Transverse colon (tissue), 4 donors: ENCODE results near the gene SLC29A1. TPM values are rescaled to one million over a fixed set of nuclear protein-coding genes. Genes with fewer than 3 reads are reported as not detected.

Experiments used
- DNase-seq: peaks from one replicate; pipeline ENCODE4 v3.0.0-alpha.2; 2019
- H3K27ac ChIP-seq, 4 donors: fragments of 200-600 bp; sonication (generic); 2 replicates each; pipeline ENCODE4 v1.5.1; 2016 to 2018; ENCODE audit warnings: inconsistent platforms in 4 of 4
- H3K27me3 ChIP-seq: fragments of 200-600 bp; sonication (generic); 2 replicates; pipeline ENCODE4 v1.5.1; 2017; ENCODE audit warnings: inconsistent platforms
- H3K36me3 ChIP-seq, 4 donors: fragments of 200-600 bp; sonication (generic); 2 replicates each; pipeline ENCODE4 v1.5.1; 2017 to 2019; ENCODE audit warnings: inconsistent platforms in 4 of 4
- H3K4me1 ChIP-seq, 4 donors: fragments of 200-600 bp; sonication (generic); 2 replicates each; pipeline ENCODE4 v1.5.1; 2017 to 2020; ENCODE audit warnings: inconsistent platforms in 4 of 4
- H3K4me3 ChIP-seq, 4 donors: fragments of 200-600 bp; sonication (generic); 1 replicate in 1 of 4; 2 replicates in 3 of 4; pipeline versions ENCODE4 v1.5.1 to v1.6.1; 2017 to 2019; ENCODE audit warnings: inconsistent platforms in 4 of 4
- H3K9me3 ChIP-seq, 2 donors: fragments of 200-600 bp; sonication (generic); 2 replicates each; pipeline ENCODE4 v1.5.1; 2017 to 2019; ENCODE audit warnings: inconsistent platforms in 2 of 2
- CTCF ChIP-seq, 5 experiments: fragments of 200-600 bp in 3 of 5; fragments of 450-650 bp in 2 of 5; sonication (generic) in 3 of 5; IDR thresholded peaks; 1 replicate in 2 of 5; 2 replicates in 3 of 5; pipeline ENCODE4 v1.5.1; 2016 to 2017; ENCODE audit warnings: antibody characterized with exemption in 5 of 5, inconsistent platforms in 3 of 5, mild to moderate bottlenecking in 2 of 5, moderate library complexity in 1 of 5
- EP300 ChIP-seq: sonication (generic); formaldehyde crosslinking; IDR thresholded peaks from one replicate; pipeline ENCODE4 v1.6.1; 2017; ENCODE audit warnings: antibody characterized with exemption, low read depth
- POLR2A ChIP-seq: fragments of 450-650 bp; IDR thresholded peaks from one replicate; pipeline ENCODE4 v1.6.1; 2016; ENCODE audit warnings: antibody characterized with exemption, mild to moderate bottlenecking, moderate library complexity
- POLR2AphosphoS5 ChIP-seq, 3 donors: sonication (generic); formaldehyde crosslinking; IDR thresholded peaks; one replicate each; pipeline ENCODE4 v1.6.1; 2016; ENCODE audit warnings: antibody characterized with exemption in 3 of 3
- WGBS, 2 donors: methylation state at CpG; one replicate each; pipeline ENCODE4 v1.1.5; 2018; ENCODE audit warnings: low coverage in 1 of 2; 5-methylcytosine and 5-hydroxymethylcytosine counted together
- in situ Hi-C, 4 donors: fragments of 200-750 bp; cut with MboI; loops; one replicate each; pipeline versions ENCODE4 v1.15.0 to v1.15.1; 2017; ENCODE audit warnings: low sequenced_read_pairs in 3 of 4, low pct_ligation_motif_present in 1 of 4, low pct_unique_long_range_greater_than_20kb in 1 of 4
- intact Hi-C: fragments of 100-400 bp; cut with DNase I; formaldehyde crosslinking; loops from one replicate; pipeline ENCODE4 v1.15.1; 2023; ENCODE audit warnings: low total_unique reads
- total RNA-seq, 4 donors: library from RNA; depleted of rRNA; stranded (reverse); fragments of >200 nt; gene quantifications; one replicate each; pipeline ENCODE4 v1.1.0, GENCODE V29; 2016

Gene SLC29A1
- total RNA-seq, 4 donors from 2014 or later: 25.1 to 45.2 (median 35.6) TPM

DNA sequence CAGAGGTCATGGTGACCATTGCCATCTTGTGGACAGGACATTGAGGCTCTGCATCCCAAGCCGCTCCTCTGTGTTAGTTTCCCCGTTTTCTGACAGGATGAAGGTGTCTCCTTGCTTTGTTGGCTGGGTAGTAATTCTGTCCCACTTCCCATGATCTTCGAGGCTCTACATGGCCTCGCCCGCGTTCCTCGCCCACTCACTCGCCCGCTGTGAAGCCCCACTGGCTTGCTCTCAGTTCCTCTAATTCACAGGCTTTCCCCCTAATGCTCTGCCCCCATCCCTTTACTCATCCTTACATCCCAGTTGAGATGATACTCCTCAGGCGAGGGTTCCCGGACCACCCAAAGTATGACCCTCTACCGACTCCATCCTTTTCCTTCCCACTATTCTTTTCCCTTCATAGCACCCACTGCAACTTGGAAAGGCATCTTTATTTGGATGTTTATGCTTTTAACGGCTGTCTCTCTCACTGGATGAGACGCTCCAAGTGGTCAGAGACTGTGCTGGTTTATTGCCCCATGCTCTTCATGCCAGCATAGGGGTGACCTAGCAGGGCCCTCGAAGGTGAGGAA lies 34.4 kb downstream of the SLC29A1 start:
- intact Hi-C loops: no loop called here
- no peak for DNase-seq
- no peaks in the 10 kb centered on the region for H3K27me3 ChIP-seq
- H3K27ac ChIP-seq: peak overlapping the region; percentile 85 to 94 (median 91)
- peak overlapping the region in 3 of 4 donors; percentile 72 to 76 (median 74) for H3K4me3 ChIP-seq
- H3K4me1 ChIP-seq: peaks cover 17 to 28% (median 22%) of the 10 kb centered on the region in 4 donors
- H3K9me3 ChIP-seq: no peaks in the 10 kb centered on the region
- TF ChIP-seq POLR2A: peak; percentile 7
- TF ChIP-seq EP300: no peak
- in situ Hi-C loops: no loop called here
- 22 to 42% methylated on average over 7 to 15 of the region's 15 CpGs for WGBS, 2 donors
- H3K36me3 ChIP-seq: peaks cover 0 to 24% (median 12%) of the 10 kb centered on the region in 4 donors

DNA sequence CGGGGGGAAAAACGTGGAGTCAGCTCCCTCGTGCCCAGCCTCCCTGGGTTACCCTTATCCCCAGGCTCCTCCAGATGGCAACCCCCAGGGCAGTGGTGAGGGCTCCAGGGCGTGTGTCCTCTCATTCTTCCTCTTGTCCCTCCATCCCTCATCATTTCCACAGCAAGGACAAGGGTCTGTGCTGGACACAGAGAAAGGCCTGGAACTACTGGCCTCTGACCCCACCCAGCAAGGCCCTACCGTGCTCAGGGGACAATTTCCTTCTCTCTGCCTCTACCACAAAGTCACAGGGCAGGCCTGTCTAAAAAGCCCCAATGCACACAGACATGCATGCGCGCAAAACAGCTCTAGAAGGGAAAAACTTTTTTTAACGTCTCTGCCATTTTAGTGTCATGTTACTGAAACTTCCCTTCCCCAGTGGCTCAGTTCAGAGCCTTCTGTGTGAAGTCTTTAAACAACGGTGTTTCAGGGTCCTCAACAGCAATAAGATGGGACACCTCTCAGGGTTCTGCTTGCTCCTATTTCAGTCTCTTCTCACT lies 35.0 kb downstream of the SLC29A1 start:
- no peaks in the 10 kb centered on the region for H3K9me3 ChIP-seq
- H3K27me3 ChIP-seq: no peaks in the 10 kb centered on the region
- H3K36me3 ChIP-seq: peaks cover 0 to 18% (median 9%) of the 10 kb centered on the region in 4 donors
- DNase-seq: no peak
- H3K4me3 ChIP-seq: no peak overlapping the region
- peaks cover 21 to 34% (median 27%) of the 10 kb centered on the region in 4 donors for H3K4me1 ChIP-seq
- TF ChIP-seq POLR2A (no peak), EP300 (no peak), CTCF (IDR thresholded peaks at IDR 0.05) (no peak), POLR2AphosphoS5 (IDR thresholded peaks at IDR 0.05) (no peak)
- in situ Hi-C loops (no loop called here), intact Hi-C loops (no loop called here)
- WGBS, 2 donors: 70% methylated on average over 9 of the region's 9 CpGs; no CpG with 5 or more reads in 1 of the 2 donors
- H3K27ac ChIP-seq: peak overlapping the region in 3 of 4 donors; percentile 85 to 93 (median 89)

DNA sequence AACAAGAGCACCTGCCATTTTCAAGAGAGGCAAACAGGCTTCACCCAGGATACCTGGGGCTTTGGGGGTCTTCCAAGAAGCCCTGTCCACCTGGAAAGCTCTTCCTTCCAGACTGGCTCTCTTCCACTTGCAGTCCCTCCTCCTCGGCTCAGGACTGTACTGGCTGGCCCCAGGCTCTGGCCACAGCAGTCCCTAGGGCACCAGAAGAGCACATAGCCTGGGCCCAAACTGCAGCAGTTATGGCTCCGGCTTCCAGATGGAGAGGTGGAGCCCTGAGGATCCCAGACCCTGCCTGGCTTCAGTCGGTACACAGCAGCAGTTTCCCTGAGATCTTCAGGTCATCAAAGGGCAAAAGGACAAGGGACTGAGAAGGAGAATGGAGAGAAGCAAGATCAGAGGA lies 35.5 kb downstream of the SLC29A1 start:
- WGBS, 2 donors: 88 to 100% methylated on average over 1 to 3 of the region's 3 CpGs
- H3K4me1 ChIP-seq: peaks cover 27 to 39% (median 32%) of the 10 kb centered on the region in 4 donors
- intact Hi-C loops: no loop called here
- no peak overlapping the region for H3K27ac ChIP-seq
- H3K36me3 ChIP-seq: peaks cover 0 to 13% (median 6%) of the 10 kb centered on the region in 4 donors
- no peaks in the 10 kb centered on the region for H3K27me3 ChIP-seq
- TF ChIP-seq EP300 (no peak), POLR2AphosphoS5 (IDR thresholded peaks at IDR 0.05) (no peak), POLR2A (no peak), CTCF (IDR thresholded peaks at IDR 0.05) (no peak)
- DNase-seq: no peak
- no peak overlapping the region for H3K4me3 ChIP-seq
- H3K9me3 ChIP-seq: no peaks in the 10 kb centered on the region
- in situ Hi-C loops: no loop called here

DNA sequence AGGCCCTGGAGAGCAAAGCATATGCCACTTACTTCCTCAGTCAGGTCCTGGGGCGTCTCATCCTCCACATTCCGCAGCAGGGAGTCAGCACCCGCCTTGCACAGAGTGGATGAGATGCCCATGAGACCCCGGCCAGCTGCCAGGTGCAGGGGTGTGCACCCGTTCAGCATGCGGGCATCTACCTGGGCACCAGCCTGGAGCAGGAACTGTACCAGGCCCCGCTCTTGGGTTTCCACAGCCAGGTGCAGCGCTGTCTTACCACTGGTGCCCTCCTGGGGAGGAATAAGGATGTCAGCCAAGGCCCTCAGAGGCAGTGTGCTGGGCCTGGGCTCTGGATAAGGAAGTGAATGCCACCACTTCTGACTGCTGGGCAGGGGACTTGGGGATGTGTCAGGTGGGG lies 36.6 kb downstream of the SLC29A1 start:
- no peak for TF ChIP-seq POLR2A
- no peak for TF ChIP-seq CTCF (IDR thresholded peaks at IDR 0.05)
- TF ChIP-seq EP300: no peak
- no peak for TF ChIP-seq POLR2AphosphoS5 (IDR thresholded peaks at IDR 0.05)
- Histone ChIP-seq H3K27me3 (no peaks in the 10 kb centered on the region), H3K4me3 (no peak overlapping the region), H3K4me1 (peaks cover 28 to 49% (median 42%) of the 10 kb centered on the region in 4 donors), H3K9me3 (no peaks in the 10 kb centered on the region), H3K27ac (no peak overlapping the region), H3K36me3 (peaks cover 0 to 4% (median 0%) of the 10 kb centered on the region in 4 donors)
- in situ Hi-C loops: loop anchor here in 1 of 4 donors (10.0 kb wide), 1 partner anchor 75 kb away; no protein-coding TSS in a partner anchor
- intact Hi-C loops: no loop called here
- WGBS, 2 donors: 81% methylated on average over 4 of the region's 8 CpGs; no CpG with 5 or more reads in 1 of the 2 donors
- DNase-seq: no peak
